Astrocyte (in vitro differentiated cells and primary cell): Measurements from ENCODE around the gene GPATCH11. TPM values are rescaled to one million over a fixed set of nuclear protein-coding genes. Genes with fewer than 3 reads are reported as not detected.

Experiments used
- DNase-seq: peaks from one replicate; pipeline ENCODE4 v3.0.0-alpha.2; 2010; ENCODE audit warnings: low read depth
- FAIRE-seq: peaks from 2 replicates; lab custom pipeline; 2011; peaks lifted over from hg19 to GRCh38; lab: Jason Lieb, UNC
- H2AFZ ChIP-seq: 2 replicates; pipeline ENCODE4 v1.6.0; 2012; ENCODE audit warnings: low read depth, low read length, inconsistent platforms
- H3K27ac ChIP-seq: 2 replicates; pipeline ENCODE4 v1.5.1; 2011; ENCODE audit warnings: low read depth, low read length, inconsistent platforms
- H3K27me3 ChIP-seq: 2 replicates; pipeline ENCODE4 v1.6.0; 2011; ENCODE audit warnings: low read length, inconsistent platforms; ENCODE audit not compliant: insufficient read depth
- H3K36me3 ChIP-seq: 2 replicates; pipeline ENCODE4 v1.5.1; 2011; ENCODE audit warnings: low read length, inconsistent platforms; ENCODE audit not compliant: insufficient read depth
- H3K4me1 ChIP-seq: 2 replicates; pipeline ENCODE4 v1.5.1; 2011; ENCODE audit warnings: low read length, inconsistent platforms; ENCODE audit not compliant: insufficient read depth
- H3K4me2 ChIP-seq: 2 replicates; pipeline ENCODE4 v1.6.0; 2012; ENCODE audit warnings: low read length, inconsistent platforms
- H3K4me3 ChIP-seq: 2 replicates; pipeline ENCODE4 v1.5.1; 2011; ENCODE audit warnings: low read depth, mild to moderate bottlenecking, low read length, inconsistent platforms; ENCODE audit not compliant: insufficient read depth
- H3K79me2 ChIP-seq: 2 replicates; pipeline ENCODE4 v1.6.0; 2012; ENCODE audit warnings: mild to moderate bottlenecking, low read length, inconsistent platforms; ENCODE audit not compliant: insufficient read depth
- H3K9ac ChIP-seq: 2 replicates; pipeline ENCODE4 v1.6.0; 2012; ENCODE audit warnings: mild to moderate bottlenecking, low read length, inconsistent platforms
- H3K9me3 ChIP-seq: 2 replicates; pipeline ENCODE4 v1.5.1; 2012; ENCODE audit warnings: low read depth, mild to moderate bottlenecking, low read length, inconsistent platforms; ENCODE audit not compliant: insufficient read depth
- H4K20me1 ChIP-seq: 2 replicates; pipeline ENCODE4 v1.6.0; 2012; ENCODE audit warnings: low read length, inconsistent platforms; ENCODE audit not compliant: insufficient read depth
- H3K27ac Mint-ChIP-seq: one replicate; pipeline ENCODE4 v1.8.0; 2021; ENCODE audit warnings: mild to moderate bottlenecking, mixed read lengths; ENCODE audit not compliant: unreplicated experiment
- H3K27me3 Mint-ChIP-seq: one replicate; pipeline ENCODE4 v1.8.0; 2021; ENCODE audit warnings: low read depth, mixed read lengths; ENCODE audit not compliant: unreplicated experiment
- H3K36me3 Mint-ChIP-seq: one replicate; pipeline ENCODE4 v1.8.0; 2021; ENCODE audit warnings: low read depth, mixed read lengths; ENCODE audit not compliant: unreplicated experiment
- H3K4me1 Mint-ChIP-seq: one replicate; pipeline ENCODE4 v1.8.0; 2021; ENCODE audit warnings: low read depth, mixed read lengths; ENCODE audit not compliant: unreplicated experiment
- H3K4me3 Mint-ChIP-seq: one replicate; pipeline ENCODE4 v1.8.0; 2021; ENCODE audit warnings: mild to moderate bottlenecking, moderate library complexity, mixed read lengths; ENCODE audit not compliant: unreplicated experiment
- H3K9me3 Mint-ChIP-seq: one replicate; pipeline ENCODE4 v1.8.0; 2021; ENCODE audit warnings: mild to moderate bottlenecking, mixed read lengths; ENCODE audit not compliant: unreplicated experiment
- CTCF ChIP-seq: IDR thresholded peaks from 2 replicates; pipeline ENCODE4 v1.5.1; 2011; ENCODE audit warnings: low read depth, mild to moderate bottlenecking, inconsistent platforms, low read length, moderate library complexity; ENCODE audit not compliant: insufficient read depth
- EZH2 ChIP-seq: IDR thresholded peaks from 2 replicates; pipeline ENCODE4 v1.6.1; 2012; ENCODE audit warnings: mild to moderate bottlenecking, low read length, inconsistent platforms; ENCODE audit not compliant: insufficient read depth
- total RNA-seq: library from RNA; stranded (reverse); gene quantifications from 2 replicates; pipeline ENCODE4 v1.2.1, GENCODE V29; 2021

The GPATCH11 gene
- total RNA-seq, 1 donor from 2014 or later: 5.7 TPM

GRCh38 chr2:37096568-37096967, 12.2 kb downstream of the GPATCH11 start:
- Histone ChIP-seq H3K27ac (no peak overlapping the region), H3K9ac (no peak overlapping the region), H3K4me1 (no peaks in the 10 kb centered on the region), H3K79me2 (no peaks in the 10 kb centered on the region), H3K4me2 (no peak overlapping the region), H2AFZ (no peak overlapping the region), H3K9me3 (no peaks in the 10 kb centered on the region), H3K4me3 (no peak overlapping the region), H3K36me3 (peaks cover 33% of the 10 kb centered on the region), H4K20me1 (no peaks in the 10 kb centered on the region), H3K27me3 (no peaks in the 10 kb centered on the region)
- FAIRE-seq (no peak), DNase-seq (no peak)
- peaks cover 8% of the 10 kb centered on the region for H3K4me1 Mint-ChIP-seq
- no peak overlapping the region for H3K4me3 Mint-ChIP-seq
- no peak for TF ChIP-seq CTCF
- TF ChIP-seq EZH2: no peak
- H3K27ac Mint-ChIP-seq: no peak overlapping the region
- H3K9me3 Mint-ChIP-seq: no peaks in the 10 kb centered on the region
- H3K27me3 Mint-ChIP-seq: no peaks in the 10 kb centered on the region
- H3K36me3 Mint-ChIP-seq: peaks cover 17% of the 10 kb centered on the region

GRCh38 chr2:37098416-37099118, 14.2 kb downstream of the GPATCH11 start:
- no peaks in the 10 kb centered on the region for H3K9me3 Mint-ChIP-seq

More at GRCh38 chr2:37098416-37099118, 14.2 kb downstream of the GPATCH11 start:
- Histone ChIP-seq H3K4me1 (no peaks in the 10 kb centered on the region), H3K27ac (no peak overlapping the region), H2AFZ (no peak overlapping the region), H3K4me2 (no peak overlapping the region), H3K36me3 (peaks cover 23% of the 10 kb centered on the region), H3K9me3 (no peaks in the 10 kb centered on the region), H3K4me3 (no peak overlapping the region), H3K9ac (no peak overlapping the region), H3K27me3 (no peaks in the 10 kb centered on the region), H4K20me1 (no peaks in the 10 kb centered on the region), H3K79me2 (no peaks in the 10 kb centered on the region)
- Mint-ChIP-seq H3K27me3 (no peaks in the 10 kb centered on the region), H3K36me3 (peaks cover 15% of the 10 kb centered on the region), H3K4me1 (peaks cover 8% of the 10 kb centered on the region), H3K27ac (no peak overlapping the region), H3K4me3 (no peak overlapping the region)
- DNase-seq (no peak), FAIRE-seq (no peak)
- TF ChIP-seq CTCF (no peak), EZH2 (no peak)
